NCI-H2029 (cell line): ENCODE results near the gene ELN.
A peak's percentile ranks its signal among the peaks of the same experiment; 100 is the strongest.

Experiments used
- DNase-seq: peaks from one replicate; lab custom pipeline; 2025; lab: John Stamatoyannopoulos, UW

Gene ELN

DNA sequence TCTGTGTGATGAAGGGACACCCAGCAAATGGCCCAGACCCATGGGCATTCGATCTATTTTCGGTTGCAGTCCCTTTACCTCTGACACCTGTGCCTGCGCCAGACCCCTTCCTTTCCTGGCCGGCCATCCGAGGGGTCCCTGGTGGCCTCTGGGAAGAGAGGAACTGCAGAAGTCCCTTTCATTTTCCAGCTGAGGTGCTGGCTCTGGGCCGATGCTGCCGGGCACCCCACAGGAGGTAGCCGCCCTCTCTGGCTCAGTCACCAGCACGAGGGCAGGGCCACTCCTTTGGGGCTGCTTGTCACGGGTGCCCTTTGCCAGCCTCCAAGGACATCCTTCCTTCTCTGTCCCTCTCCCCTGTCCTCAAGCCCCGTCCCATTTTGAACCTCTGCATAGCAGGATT is 4.2 kb upstream of the ELN start:
- DNase-seq = no peak

GRCh38 chr7:74025146-74025545 is 2.8 kb upstream of the ELN start:
- DNase-seq = no peak

DNA sequence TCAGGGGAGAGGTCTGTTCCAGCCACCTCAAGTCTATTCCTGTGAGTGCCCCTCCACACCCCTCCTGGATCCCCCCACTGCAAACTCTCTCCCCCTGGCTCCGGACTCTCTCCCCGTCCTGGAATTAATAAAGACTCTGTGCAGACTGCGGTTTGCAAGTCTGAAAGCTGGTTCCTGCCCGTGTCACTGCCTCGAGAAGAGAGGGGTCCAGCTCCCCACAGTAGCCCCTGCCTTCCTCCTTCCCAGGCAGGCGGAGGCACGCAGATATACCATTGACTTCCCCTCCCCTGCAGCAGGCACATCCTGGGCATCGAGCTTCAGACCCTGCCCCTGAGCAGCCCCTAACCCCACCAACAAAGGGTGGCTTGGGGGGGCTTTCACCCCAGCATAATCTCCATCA is 2.2 kb upstream of the ELN start:
- DNase-seq = no peak

GRCh38 chr7:74026406-74026902 is 1.5 kb upstream of the ELN start:
- no peak for DNase-seq

- DNase-seq = peak; percentile 11
Observed at GRCh38 chr7:74026903-74027682, 880 bp upstream of the ELN start.

DNA sequence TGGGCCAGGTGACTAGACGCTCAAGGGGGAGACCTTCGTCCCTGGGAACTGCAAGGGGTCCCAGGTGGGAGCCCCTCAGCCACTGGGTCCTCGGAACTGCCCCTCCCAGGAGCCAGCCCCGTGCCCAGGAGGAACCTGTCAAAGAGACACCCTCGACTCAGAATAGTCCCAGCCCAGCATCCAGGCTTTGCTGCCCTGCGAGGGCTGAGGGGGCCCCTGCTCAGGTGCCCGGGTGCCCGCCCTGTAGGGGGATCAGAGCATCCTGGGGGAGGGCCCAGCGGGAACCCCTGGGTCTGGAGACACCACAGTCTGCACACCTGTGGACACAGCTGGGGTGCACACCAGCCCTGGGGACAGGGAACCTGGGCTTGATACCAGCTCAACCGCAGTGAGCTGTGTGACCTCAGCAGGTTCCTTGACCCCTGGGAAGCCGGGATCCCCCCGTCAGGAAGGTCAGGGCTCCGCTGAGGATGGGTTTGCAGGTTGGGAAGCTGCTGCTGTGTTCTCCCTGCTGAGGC is 407 bp downstream of the ELN start:
- DNase-seq = no peak

DNA sequence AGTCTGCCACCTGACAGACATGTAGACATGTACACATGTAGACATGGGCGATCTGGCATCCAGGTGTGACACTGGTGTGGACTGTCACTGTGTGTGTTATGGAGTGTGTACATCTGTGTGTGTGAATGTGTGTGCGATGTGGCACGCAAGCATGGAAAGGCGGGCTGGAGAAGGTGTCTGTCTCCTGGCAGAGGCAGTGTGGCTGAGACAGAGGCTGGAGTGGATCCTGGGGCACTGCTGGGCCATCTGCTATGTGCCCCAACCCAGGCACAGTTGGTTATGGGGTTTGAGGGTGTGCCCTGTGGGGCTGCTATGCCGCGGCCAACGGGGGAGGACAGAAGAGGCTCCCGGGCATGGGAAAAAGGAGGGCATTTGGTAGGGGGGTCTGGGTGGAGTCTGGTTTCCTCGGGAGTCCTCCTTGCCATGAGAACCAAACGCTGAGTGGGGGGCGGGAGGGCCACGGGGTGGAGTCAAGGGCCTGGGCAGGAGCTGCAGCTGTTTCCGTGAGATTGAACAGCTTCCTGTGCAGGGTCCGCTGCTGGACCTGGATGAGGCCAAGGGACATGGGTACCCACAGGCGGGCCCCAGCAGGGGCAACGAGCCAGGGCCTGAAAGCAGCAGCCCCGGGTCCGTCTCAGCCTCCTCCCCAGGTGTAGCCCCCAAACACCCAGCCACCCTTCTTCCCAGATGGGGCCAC is 1.3 kb downstream of the ELN start:
- DNase-seq = no peak

DNA sequence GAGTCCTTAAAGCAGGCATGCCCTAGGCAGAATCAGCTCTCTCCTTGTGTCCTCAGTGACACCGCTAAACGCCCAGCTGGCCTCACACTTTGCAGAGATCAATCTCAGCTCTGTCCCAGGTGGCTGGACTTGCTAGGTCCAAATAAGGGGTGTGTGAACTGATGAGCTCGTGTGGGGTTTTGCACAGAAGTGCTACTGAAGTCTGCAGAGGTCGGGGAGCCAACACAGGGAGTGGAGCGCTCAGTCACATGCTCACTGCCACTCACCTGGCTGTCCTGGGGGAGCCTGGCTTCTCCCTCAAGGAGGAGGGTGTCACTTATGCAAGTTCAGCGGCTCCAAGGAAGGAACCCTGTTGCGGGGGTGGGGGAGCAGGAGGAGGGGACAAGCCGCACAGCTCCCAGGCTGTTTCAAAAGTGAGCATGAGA is 2.0 kb downstream of the ELN start:
- no peak for DNase-seq

DNA sequence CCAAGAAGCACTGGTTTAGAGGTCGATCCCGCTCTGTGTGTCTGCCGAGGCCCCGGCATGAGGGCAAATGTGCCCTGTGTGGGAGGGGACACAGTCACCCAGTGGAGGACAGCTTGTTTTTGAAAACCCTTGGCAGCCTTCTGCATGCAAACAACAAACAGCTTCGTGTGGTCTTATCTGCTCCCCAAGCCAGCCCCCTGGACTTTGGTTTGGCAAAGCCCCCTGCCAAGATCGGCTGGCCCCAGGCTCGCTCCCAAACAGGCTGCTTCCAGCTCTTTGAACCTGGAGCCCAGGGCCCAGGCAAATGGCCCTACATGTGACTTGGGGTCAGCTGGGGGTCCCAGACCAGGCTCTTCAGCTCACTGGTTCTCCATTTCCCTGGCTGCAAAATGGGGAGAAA is 2.9 kb downstream of the ELN start:
- DNase-seq = no peak

GRCh38 chr7:74031403-74032190 is 3.6 kb downstream of the ELN start:
- no peak for DNase-seq

DNA sequence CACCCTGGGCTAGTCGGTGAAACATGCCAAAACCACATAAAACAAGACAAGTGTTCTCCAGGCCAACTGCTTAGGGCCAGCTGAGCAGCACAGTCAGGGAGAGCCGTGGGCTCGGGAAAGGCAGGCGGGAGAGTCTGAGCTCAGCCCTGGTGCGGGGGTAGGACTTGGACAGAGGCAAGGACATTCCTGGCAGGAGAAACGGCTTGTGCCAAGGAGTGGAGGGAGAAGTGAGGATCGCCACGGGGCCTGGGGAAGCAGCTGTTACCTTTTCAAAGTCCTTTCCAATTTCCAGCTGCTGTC is 4.2 kb downstream of the ELN start:
- DNase-seq = no peak

- DNase-seq = no peak
Observed at GRCh38 chr7:74032624-74033371, 4.8 kb downstream of the ELN start.

- DNase-seq = no peak
Observed at GRCh38 chr7:74033372-74034311, 5.7 kb downstream of the ELN start.

DNA sequence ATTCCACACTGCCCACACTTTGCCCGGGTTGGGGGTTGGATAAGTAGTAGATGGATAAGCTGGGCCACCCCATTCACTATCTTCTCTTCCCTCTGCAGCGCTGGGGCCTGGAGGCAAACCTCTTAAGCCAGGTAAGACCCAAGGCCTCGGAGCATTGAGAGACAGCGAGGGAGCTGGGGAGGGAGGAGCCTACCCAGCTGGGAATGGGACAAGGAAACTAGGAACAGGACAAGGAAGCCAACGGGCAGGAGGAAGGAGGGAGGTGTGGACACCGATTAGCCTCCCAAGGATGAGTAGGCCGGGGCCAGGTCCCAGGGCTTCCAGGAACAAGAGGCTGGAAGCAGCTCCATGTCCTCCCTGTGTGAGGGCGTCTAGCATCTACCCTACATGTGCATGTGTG is 9.6 kb downstream of the ELN start:
- DNase-seq = no peak

- no peak for DNase-seq
Observed at GRCh38 chr7:74038194-74038961, 10.4 kb downstream of the ELN start.

GRCh38 chr7:74039337-74039736 is 11.4 kb downstream of the ELN start:
- no peak for DNase-seq

DNA sequence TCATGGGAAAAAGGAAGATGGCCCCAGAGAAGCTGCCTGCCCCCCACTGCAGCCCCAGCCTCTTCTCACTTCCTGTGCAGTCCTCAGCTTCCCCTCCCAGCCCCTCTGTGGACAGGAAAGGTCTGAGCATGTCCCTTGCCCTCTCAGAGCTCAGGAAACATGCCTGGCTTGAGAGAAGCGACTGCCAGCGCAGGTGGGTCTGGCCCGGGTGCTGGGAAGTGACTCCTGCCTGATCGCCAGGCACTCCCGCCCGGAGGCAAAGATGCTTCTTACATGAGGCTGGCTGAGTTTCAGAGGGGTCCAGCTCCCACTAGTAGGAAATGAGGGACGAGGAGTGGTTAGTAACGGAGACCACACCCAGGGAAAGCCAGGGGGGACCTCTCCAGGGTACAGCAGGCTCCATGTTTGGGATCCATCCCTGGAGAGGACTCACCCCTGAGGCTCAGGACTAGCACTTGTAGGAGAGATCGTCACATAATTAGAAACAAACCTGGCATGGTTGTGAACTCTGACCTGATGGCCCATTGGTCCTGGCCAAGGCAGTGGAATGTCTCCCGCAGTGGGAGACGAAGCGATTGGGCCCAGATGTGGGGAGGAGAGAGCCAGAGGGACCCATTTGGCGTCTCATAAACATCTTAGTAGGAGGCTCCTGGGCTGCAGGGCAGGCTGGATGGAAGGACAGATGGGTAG is 12.3 kb downstream of the ELN start:
- no peak for DNase-seq

DNA sequence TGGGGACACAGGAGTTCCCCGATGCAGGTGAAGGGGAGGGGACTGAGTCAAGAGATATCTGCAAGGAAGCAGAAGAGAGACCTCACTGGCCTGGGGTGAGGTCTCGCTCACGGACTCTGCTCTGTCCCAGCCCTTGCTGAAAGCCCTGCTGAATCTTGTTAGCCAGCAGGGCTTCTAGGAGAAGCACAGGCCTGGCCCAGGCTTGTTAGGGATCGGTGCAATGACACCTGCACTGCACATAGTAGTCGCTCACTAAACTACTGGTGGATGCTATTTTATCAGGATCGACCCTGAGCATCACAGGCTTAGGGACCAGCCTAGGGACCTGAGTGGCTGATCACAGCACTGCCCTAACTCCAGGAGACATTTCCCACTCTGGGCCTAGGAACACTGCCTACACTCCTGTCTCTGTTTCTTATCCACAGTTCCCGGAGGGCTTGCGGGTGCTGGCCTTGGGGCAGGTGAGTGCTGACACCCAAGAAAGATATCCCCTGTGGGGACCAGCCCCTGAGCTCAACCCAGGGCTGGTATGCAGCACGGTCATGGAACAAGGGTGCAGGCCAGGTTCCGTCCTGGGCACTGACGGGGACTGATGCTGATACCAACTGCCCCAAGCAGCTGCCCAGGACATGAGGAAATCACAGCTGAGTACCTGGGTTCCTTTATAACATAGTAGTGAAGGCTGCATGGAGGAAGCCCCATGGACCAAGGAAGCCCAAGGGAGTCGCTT is 13.0 kb downstream of the ELN start:
- DNase-seq = no peak
